ENCODE data around the gene PELI2. TPM values are rescaled to one million over a fixed set of nuclear protein-coding genes. Genes with fewer than 3 reads are reported as not detected.

The PELI2 gene
- total RNA-seq, 1 donor from 2014 or later = 27.2 TPM

- DNase-seq (ENCODE audit: low spot score) = no peak
- no peaks in the 10 kb centered on the region for H3K36me3 ChIP-seq
- H3K4me2 ChIP-seq = no peak overlapping the region
- H2AFZ ChIP-seq (replicated peaks) = no peak overlapping the region
- H3K4me3 ChIP-seq = no peak overlapping the region
- Mint-ChIP-seq H3K27me3 (ENCODE audit: insufficient read depth, low read depth) (peaks cover 6% of the 10 kb centered on the region), H3K9me3 (peaks cover 12% of the 10 kb centered on the region), H3K4me1 (peaks cover 3% of the 10 kb centered on the region), H3K27ac (no peak overlapping the region), H3K4me3 (no peak overlapping the region), H3K36me3 (peaks cover 2% of the 10 kb centered on the region)
- no peak overlapping the region for H3K9ac ChIP-seq
- no peaks in the 10 kb centered on the region for H3K9me3 ChIP-seq (ENCODE audit: low read depth)
- no peak overlapping the region for H3K27ac ChIP-seq
- H3F3A ChIP-seq (ENCODE audit: low read depth) = peaks cover 7% of the 10 kb centered on the region
- no peaks in the 10 kb centered on the region for H4K20me1 ChIP-seq (ENCODE audit: low read depth)
- H3K79me2 ChIP-seq (ENCODE audit: low read depth) = no peaks in the 10 kb centered on the region
- no peaks in the 10 kb centered on the region for H3K27me3 ChIP-seq
- TF ChIP-seq EZH2 (IDR thresholded peaks at IDR 0.05) (no peak), EZH2phosphoT487 (IDR thresholded peaks at IDR 0.05) (no peak), CTCF (IDR thresholded peaks at IDR 0.05) (no peak)
- no peaks in the 10 kb centered on the region for H3K4me1 ChIP-seq
These were observed 203.7 kb downstream of the PELI2 start for GRCh38 chr14:56321861-56322260.

GRCh38 chr14:56322531-56322930 lies 204.3 kb downstream of the PELI2 start:
- Histone ChIP-seq H3K27ac (no peak overlapping the region), H2AFZ (replicated peaks) (no peak overlapping the region), H3K4me2 (no peak overlapping the region), H3F3A (ENCODE audit: low read depth) (peaks cover 7% of the 10 kb centered on the region), H3K9ac (no peak overlapping the region), H3K9me3 (ENCODE audit: low read depth) (no peaks in the 10 kb centered on the region), H3K36me3 (no peaks in the 10 kb centered on the region), H3K27me3 (no peaks in the 10 kb centered on the region), H3K4me3 (no peak overlapping the region), H3K79me2 (ENCODE audit: low read depth) (no peaks in the 10 kb centered on the region), H4K20me1 (ENCODE audit: low read depth) (no peaks in the 10 kb centered on the region), H3K4me1 (no peaks in the 10 kb centered on the region)
- TF ChIP-seq CTCF (IDR thresholded peaks at IDR 0.05) = no peak
- TF ChIP-seq EZH2phosphoT487 (IDR thresholded peaks at IDR 0.05) = no peak
- no peak for TF ChIP-seq EZH2 (IDR thresholded peaks at IDR 0.05)
- peaks cover 4% of the 10 kb centered on the region for H3K4me1 Mint-ChIP-seq
- H3K36me3 Mint-ChIP-seq = peaks cover 2% of the 10 kb centered on the region
- DNase-seq (ENCODE audit: low spot score) = no peak
- H3K27ac Mint-ChIP-seq = no peak overlapping the region
- H3K4me3 Mint-ChIP-seq = no peak overlapping the region
- peaks cover 6% of the 10 kb centered on the region for H3K27me3 Mint-ChIP-seq (ENCODE audit: insufficient read depth, low read depth)
- peaks cover 13% of the 10 kb centered on the region for H3K9me3 Mint-ChIP-seq

DNA sequence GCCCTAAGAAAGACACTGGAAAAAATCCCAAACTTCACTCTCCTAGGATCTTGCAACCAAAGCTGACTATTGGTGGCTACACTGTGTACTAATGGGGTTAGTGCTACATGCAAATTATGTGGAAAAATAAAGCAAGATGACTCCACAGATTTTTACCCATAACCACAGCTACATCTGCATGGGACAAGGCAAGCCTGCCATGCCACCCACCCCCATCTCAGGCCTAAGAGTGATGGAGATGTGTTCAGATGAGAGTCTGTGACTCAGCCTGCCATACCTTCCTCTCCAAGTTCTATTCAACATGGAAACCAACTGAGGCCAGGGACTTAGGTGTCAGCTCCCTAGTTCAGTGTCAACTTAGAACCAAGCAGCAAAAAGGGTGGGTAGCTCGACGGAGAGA lies 206.2 kb downstream of the PELI2 start:
- TF ChIP-seq EZH2phosphoT487 (IDR thresholded peaks at IDR 0.05) = no peak
- no peak for TF ChIP-seq CTCF (IDR thresholded peaks at IDR 0.05)
- no peak for TF ChIP-seq EZH2 (IDR thresholded peaks at IDR 0.05)
- Histone ChIP-seq H3K27me3 (no peaks in the 10 kb centered on the region), H3K36me3 (no peaks in the 10 kb centered on the region), H3K9me3 (ENCODE audit: low read depth) (no peaks in the 10 kb centered on the region), H3K27ac (no peak overlapping the region), H4K20me1 (ENCODE audit: low read depth) (no peaks in the 10 kb centered on the region), H3K79me2 (ENCODE audit: low read depth) (no peaks in the 10 kb centered on the region), H3K9ac (no peak overlapping the region), H2AFZ (replicated peaks) (no peak overlapping the region), H3F3A (ENCODE audit: low read depth) (no peaks in the 10 kb centered on the region), H3K4me3 (no peak overlapping the region), H3K4me2 (no peak overlapping the region), H3K4me1 (no peaks in the 10 kb centered on the region)
- H3K27me3 Mint-ChIP-seq (ENCODE audit: insufficient read depth, low read depth) = peaks cover 2% of the 10 kb centered on the region
- no peak overlapping the region for H3K27ac Mint-ChIP-seq
- peaks cover 2% of the 10 kb centered on the region for H3K36me3 Mint-ChIP-seq
- peaks cover 7% of the 10 kb centered on the region for H3K9me3 Mint-ChIP-seq
- peaks cover 4% of the 10 kb centered on the region for H3K4me1 Mint-ChIP-seq
- H3K4me3 Mint-ChIP-seq = no peak overlapping the region
- no peak for DNase-seq (ENCODE audit: low spot score)

All from neural progenitor cell (in vitro differentiated cells).